AG04450 (cell line): ENCODE data around the gene MTA2. TPM values are rescaled to one million over a fixed set of nuclear protein-coding genes. Genes with fewer than 3 reads are reported as not detected.

Source experiments
- CTCF ChIA-PET: fragments of 300-600, 350-600 bp; formaldehyde crosslinking; extraction: SDS; loops from one replicate; lab custom pipeline; 2022; ENCODE audit warnings: antibody characterized with exemption, inconsistent platforms; lab: Charles Lee
- POLR2A ChIA-PET: fragments of 350-600 bp; formaldehyde crosslinking; extraction: SDS; loops from one replicate; lab custom pipeline; 2021; ENCODE audit warnings: antibody characterized with exemption, inconsistent platforms; lab: Yijun Ruan, JAX
- DNase-seq: peaks from one replicate; pipeline ENCODE4 v3.0.0-alpha.2; 2011; ENCODE audit warnings: low read depth, low spot score
- H3K27ac ChIP-seq: one replicate; pipeline ENCODE4 v1.5.1; 2012; ENCODE audit warnings: low read depth, low read length, control low read depth
- H3K27me3 ChIP-seq: one replicate; pipeline ENCODE4 v1.6.0; 2012; ENCODE audit warnings: low read length; ENCODE audit not compliant: control insufficient read depth, insufficient read depth
- H3K4me3 ChIP-seq: 2 replicates; pipeline ENCODE4 v1.5.1; 2011; ENCODE audit warnings: mild to moderate bottlenecking, low read depth, low read length, control low read depth
- H3K9me3 ChIP-seq: 2 replicates; pipeline ENCODE4 v1.5.1; 2012; ENCODE audit warnings: low read length; ENCODE audit not compliant: control insufficient read depth, insufficient read depth
- CTCF ChIP-seq: IDR thresholded peaks from 2 replicates; pipeline ENCODE4 v1.5.1; 2011; ENCODE audit warnings: low read depth, low read length, control low read depth, inconsistent platforms
- polyA plus RNA-seq: library from polyadenylated mRNA; depleted of rRNA; stranded (reverse); fragments of >200 nt; gene quantifications from 2 replicates; pipeline ENCODE4 v1.2.3, GENCODE V29; 2011

Gene MTA2
- polyA plus RNA-seq, 1 experiment = 22.9 TPM

DNA sequence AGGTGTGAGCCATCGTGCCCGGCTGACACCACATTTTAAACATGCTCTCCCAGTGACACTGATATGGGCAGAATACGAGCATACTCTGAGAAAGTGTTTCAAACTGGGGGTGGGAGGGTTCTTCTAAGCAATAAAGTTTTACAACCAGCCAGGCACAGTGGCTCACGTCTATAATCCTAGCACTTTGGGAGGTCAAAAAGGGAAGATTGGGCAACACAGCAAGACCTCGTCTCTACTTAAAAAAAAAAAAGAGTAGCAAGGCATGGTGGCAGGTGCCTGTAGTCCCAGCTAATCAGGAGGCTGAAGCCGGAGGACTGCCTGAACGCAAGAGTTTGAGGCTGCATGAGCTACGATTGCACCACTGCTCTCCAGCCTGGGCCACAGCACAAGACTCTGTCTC is 42.6 kb upstream of the MTA2 start:
- no peak for DNase-seq
- H3K27ac ChIP-seq = no peak overlapping the region
- CTCF ChIA-PET = no interaction called here

DNA sequence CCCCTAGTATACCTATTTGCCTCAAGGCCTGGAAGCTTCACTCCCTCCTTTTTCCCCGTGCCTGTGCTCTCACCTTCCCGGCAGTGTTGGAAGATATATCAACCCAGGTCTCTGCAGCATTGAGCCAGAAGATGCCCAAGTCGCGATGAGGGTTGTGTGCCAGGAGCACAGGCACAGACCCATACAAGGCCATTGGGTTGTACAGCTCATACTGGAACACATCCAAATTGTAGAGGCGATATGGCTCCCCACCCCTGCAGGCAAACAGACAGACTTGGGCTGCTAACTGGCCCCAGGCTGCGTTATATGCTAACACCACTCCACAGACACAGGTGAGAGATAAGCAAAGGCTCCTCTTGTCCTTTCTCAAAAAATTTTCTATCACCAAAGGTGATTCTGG is 30.8 kb upstream of the MTA2 start:
- ChIA-PET CTCF (no interaction called here), POLR2A (interaction anchor here (1.3 kb wide), 1 partner anchor 33 kb away, joined by 4 read pairs; the partner anchor contains the start of genes C11orf98 and CSKMT)
- Histone ChIP-seq H3K4me3 (no peak overlapping the region), H3K27ac (no peak overlapping the region), H3K27me3 (no peaks in the 10 kb centered on the region), H3K9me3 (no peaks in the 10 kb centered on the region)
- DNase-seq = no peak
- TF ChIP-seq CTCF = no peak

More for the DNA sequence above, 42.6 kb upstream of the MTA2 start:
- TF ChIP-seq CTCF = no peak
- Histone ChIP-seq H3K9me3 (peaks cover 6% of the 10 kb centered on the region; the same call in 1 of the 2 replicates), H3K27me3 (no peaks in the 10 kb centered on the region), H3K4me3 (no peak overlapping the region)
- POLR2A ChIA-PET = interaction anchor here (0.7 to 0.8 kb wide), 2 partner anchors 9 to 21 kb away, joined by 3 to 5 read pairs; partner anchors contain the start of genes C11orf98, CSKMT and INTS5

DNA sequence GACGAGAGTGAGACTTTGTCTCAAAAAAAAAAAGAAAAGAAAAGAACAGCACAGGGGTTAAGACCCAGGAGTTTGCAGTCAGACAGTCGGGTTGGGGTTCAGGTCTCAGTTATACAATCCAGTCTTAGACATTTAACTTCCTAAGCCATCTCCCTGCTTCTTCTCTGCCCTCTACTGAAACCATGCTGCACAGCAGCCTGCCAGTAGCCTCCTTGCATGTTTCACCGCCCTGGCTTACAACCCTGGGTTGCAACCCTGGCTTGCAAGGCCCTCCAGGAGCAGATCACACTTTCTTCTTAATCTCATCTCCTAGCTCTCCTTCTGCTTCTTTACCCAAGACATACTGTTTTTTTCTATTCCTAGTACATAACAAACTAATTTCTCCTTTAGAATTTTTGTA is 26.0 kb upstream of the MTA2 start:
- Histone ChIP-seq H3K4me3 (no peak overlapping the region), H3K27me3 (no peaks in the 10 kb centered on the region), H3K9me3 (no peaks in the 10 kb centered on the region), H3K27ac (no peak overlapping the region)
- CTCF ChIA-PET = no interaction called here
- POLR2A ChIA-PET = no interaction called here
- no peak for TF ChIP-seq CTCF
- no peak for DNase-seq

GRCh38 chr11:62622476-62623089 is 20.9 kb upstream of the MTA2 start:
- H3K9me3 ChIP-seq = no peaks in the 10 kb centered on the region
- ChIA-PET POLR2A (interaction anchor here (0.8 to 2.9 kb wide), 12 partner anchors 9 to 228 kb away, joined by 3 to 23 read pairs (median 6); partner anchors contain the start of genes C11orf98, CSKMT, GANAB and MTA2), CTCF (interaction anchor here (0.6 to 1.8 kb wide), 3 partner anchors 11 to 228 kb away, joined by 3 to 8 read pairs (median 7); no protein-coding TSS in a partner anchor)
- TF ChIP-seq CTCF = no peak
- H3K27me3 ChIP-seq = no peaks in the 10 kb centered on the region
- peak overlapping the region; percentile 41 for H3K4me3 ChIP-seq
- peak overlapping the region; percentile 97 for H3K27ac ChIP-seq
- no peak for DNase-seq
